NCI-H774 (cell line): ENCODE data around the gene GPR78.

ENCODE experiments used
- DNase-seq: peaks from one replicate; lab custom pipeline; 2025; lab: John Stamatoyannopoulos, UW

GPR78 gene

DNA sequence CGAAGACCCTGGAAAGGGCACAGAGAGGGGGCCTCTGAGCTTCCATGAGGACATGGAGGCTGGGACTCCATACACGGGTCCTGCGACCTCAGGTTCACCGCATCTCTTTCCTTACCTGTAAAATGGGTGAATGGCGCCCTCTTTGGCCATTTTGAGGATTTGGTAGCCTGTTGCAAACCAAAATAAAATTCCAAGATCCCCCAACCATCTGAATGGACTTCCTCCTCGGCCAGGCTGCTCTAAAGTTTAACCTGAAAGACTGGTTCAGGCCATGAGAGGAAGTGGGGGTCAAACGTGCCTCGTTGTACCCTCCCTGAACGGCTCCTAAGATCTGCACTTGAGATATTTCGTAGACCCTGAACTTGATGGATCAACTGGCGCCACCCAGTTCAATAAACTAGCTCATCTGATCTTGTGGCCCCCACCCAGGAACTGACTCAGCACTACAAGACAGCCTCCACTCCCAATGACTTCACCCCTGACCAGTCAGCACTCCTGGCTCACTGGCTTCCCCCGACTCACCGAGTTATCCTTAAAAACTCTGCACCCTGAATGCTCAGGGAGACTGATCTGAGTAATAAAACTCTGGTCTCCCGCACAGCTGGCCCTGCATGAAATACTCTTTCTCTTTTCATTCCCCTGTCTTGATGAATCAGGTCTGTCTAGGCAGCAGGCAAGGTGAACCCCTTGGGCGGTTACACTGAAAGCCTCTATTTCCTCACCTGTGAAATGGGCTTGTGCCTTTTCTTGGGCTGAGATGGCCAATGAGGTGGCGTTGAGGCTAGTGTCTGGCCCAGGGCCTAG lies 32.9 kb upstream of the GPR78 start:
- no peak for DNase-seq

GRCh38 chr4:8547912-8548730 lies 32.1 kb upstream of the GPR78 start:
- no peak for DNase-seq

- no peak for DNase-seq
These were observed 31.4 kb upstream of the GPR78 start for GRCh38 chr4:8548731-8549351.

DNA sequence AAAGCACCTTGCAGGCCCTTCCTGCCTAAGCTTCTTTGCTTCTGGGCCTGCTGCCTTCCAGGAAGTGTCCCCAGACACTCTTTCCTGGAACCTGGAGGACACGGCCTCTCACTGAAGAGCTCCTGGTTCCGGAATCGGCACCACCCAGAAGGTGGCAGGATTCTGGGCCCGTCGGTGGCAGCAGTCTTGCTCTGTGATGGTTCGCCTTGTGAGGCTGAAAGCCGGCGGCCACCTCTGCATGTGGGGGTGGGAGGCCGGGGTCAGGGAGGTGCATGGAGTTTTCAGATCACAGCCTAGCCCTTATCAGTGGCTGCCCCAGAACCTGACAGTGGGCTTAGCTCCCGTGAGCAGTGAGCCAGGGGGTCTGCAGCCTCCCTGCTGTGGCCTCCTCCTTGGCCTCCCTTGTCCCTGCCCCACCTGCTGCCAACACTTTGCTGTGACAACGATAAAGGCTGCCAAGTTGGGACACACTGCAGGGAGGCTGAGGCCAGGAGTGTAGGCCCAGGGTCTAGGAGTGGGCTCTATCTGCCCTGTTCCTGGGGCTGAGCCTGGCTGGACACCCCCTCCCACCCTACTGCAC lies 30.8 kb upstream of the GPR78 start:
- no peak for DNase-seq

- no peak for DNase-seq
These were observed 29.5 kb upstream of the GPR78 start for GRCh38 chr4:8550691-8551090.

DNA sequence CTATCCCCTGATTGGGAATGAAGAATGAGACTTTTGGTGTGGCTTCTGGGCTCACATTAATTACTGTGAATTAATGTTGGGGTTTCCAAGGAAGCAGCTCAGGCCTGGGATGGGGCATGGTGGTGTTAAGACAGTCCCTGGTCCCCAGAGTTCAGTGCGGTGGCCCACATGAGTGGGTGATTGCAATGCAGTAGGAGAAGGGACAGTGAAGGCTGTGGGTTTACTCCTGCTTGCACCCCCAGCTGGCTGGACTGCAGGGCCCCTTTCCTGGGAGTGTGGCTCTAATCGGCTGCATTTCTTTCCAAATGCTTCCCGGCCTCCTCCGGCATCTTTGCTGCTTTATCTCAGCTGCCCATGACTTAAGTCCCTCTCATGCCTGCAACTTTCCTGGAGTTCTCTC lies 28.2 kb upstream of the GPR78 start:
- DNase-seq, result no peak

DNA sequence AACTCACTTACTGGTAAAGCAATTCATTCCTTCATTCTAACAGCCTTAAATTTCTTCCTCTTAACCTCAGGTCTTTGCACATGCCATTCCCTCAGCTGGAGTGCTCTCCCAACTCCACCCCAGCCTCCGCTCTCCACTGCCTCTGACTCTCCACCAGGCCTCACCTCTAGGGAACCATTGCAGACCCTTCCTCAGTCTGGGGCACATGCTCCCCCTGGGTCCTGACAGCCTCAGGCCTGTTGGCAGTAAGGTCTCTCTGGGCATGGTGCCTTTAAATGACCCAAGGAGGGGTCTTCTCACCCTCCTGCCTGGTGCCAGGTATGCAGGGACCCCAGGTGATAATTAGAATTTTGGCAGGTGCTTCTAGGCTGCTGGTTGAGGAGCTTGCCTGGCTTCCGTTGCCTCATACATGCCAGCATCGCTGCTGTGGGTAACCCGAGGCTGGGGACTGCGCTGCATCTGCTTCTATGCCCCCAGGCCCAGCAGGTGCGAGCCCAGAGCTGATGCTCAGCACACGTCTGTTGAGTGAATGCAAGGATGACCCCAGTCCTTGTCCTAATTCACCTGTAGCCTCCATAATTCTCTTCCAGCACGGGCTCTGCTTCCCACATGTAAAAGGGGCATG lies 27.5 kb upstream of the GPR78 start:
- no peak for DNase-seq

- DNase-seq, result no peak
These were observed 27.0 kb upstream of the GPR78 start for GRCh38 chr4:8553216-8553615.

DNA sequence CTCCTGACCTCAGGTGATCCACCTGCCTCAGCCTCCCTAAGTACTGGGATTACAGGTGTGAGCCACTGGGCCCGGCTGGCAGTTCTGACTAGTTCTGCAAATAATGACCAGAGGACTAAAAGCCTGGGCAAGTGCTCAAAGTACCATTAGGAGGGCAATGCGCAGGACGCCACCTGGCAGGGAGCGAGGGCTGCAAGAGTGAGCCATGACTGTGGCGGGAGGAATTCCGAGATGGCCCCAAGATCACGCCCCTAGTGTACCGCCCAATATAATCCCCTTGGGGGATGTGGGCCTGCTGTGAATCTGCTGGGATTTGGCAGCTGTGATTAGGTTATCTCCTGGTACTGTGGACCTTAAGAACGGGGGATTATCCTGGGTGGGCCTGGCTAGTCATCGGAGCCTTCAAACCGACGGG lies 26.2 kb upstream of the GPR78 start:
- no peak for DNase-seq

GRCh38 chr4:8554555-8555100 lies 25.6 kb upstream of the GPR78 start:
- no peak for DNase-seq

DNA sequence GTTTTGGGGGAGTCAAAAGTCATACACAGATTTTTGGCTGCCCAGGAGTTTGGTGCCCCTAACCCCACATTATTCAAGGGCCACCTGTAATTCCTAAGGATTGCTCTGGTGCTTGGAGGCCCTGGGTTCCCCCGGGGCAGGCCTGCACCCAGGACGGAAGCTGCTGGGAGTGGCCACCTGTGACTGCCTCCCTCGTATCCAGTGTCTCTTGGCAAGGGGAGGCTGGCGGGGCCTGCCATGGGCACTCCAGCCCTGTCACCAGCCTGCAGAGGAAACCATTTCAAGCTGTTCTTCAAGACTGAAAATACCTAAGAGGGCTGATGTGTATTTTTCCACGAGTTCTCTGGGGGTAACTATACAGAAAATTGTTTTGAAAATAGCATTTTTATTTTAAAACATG lies 24.5 kb upstream of the GPR78 start:
- DNase-seq, result no peak

- no peak for DNase-seq
These were observed 23.6 kb upstream of the GPR78 start for GRCh38 chr4:8556341-8557150.

DNA sequence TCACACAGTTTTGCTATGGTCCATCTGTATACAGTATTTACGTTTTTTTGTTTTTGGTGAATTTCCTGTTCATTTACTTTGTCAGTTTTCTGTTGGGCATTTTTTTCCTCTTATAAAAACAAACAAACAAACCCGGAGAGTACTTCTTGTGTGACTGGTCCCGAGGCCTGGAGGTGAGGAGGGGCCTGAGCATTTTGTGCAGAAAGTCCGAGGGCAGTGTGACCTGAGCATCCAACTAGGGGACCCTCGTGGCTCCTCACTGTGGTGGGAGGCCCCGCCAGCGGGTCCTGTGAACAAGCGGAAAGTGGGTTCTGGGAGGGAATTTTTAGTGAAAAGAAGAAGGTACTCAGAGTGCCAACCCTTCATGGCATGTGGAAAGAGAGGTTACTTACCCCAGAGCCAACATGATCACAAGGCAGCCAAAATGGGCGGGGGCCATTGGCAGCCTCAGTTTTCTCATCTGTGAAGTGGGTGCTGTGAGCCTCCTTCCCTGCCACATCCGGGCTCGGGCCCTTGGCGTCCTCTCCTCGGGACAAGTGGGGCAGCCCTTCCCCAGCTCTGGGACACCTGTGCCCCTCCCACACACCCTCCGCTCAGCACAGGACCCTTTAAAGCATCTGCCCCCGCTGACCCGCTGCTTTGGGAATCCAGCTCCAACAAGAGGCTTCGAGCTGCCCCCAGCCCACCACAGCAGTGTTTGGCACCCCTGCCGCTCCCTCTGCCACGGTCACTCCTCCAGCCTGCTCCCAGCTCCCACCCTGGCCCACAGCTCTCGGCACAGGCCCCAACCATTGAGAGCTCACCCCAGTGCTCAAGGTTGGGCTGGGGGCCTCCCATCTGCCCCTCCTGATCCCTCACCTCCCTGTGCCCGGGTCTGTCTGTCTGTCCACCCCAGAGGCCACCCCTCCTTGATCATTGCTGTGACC lies 22.8 kb upstream of the GPR78 start:
- DNase-seq, result no peak

- DNase-seq, result no peak
These were observed 21.9 kb upstream of the GPR78 start for GRCh38 chr4:8558080-8558960.

DNA sequence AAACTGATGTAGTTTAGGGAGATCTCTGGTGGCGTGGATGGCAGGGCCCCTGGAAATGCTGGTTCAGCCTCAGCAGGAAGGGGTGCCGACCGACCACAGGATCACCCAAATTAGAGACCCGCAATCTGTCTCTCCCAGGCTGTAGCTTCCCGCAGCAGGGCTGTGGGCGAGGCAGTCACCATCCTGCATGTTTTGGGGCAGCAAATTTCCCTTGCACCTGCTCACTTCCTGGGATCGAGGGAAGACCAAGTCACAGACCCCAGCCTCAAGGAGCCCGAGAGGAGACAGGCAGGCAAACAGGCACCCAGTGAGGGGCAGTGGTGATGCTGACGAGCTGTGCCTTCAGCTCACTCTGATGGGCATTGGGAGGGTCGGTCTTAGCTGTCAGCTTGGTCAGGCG lies 21.2 kb upstream of the GPR78 start:
- no peak for DNase-seq

GRCh38 chr4:8559524-8560264 lies 20.5 kb upstream of the GPR78 start:
- no peak for DNase-seq

DNA sequence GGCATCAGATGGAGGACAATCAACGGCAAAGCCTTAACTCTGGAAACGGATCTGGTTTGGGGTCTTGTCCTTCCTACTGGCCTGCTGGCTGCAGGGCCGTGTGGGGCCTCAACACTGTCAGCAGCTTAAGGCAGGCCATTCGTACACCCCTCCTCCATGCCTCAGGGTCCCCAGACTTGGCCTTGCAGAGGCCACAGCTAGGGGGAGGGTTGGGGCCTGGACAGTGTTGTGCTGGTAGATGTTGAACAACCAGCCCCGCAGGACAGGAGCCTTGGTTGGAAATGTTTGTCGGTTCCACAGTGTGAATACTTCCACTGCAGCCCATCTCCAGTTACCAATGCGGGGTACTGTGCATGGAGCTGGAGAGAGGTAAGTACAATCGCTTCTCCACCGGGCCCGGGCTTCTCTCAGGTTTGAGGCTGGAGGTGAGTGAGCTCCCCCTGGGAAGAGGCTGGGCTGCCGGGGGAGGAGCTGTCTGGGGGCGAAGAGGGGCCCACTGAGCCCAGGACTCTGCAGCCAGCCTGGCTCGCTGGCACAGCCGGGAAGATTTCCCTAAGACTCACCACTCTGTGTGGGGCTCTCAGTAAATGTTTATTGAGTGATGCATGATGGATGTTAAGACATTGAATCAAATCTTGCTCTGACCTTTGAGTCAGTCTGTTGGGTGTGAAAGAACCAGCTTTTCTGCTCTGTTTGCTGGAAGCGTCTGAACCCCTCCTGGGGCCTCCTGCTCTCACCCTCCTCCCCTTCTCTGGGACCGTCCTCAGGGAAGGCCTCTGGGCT lies 19.7 kb upstream of the GPR78 start:
- no peak for DNase-seq
